GM18508 (cell line): ENCODE measurements around the gene COL19A1.

Experiments used
- ATAC-seq: cut with Tn5 transposase; IDR thresholded peaks from one replicate; pipeline ENCODE4 v1.9.1; 2021; ENCODE audit warnings: moderate number of reproducible peaks; ENCODE audit not compliant: insufficient read depth, unreplicated experiment

COL19A1 gene

GRCh38 chr6:70258483-70258882, 392.1 kb downstream of the COL19A1 start:
- no peak for ATAC-seq
